Fibroblast of pulmonary artery (primary cell): ENCODE measurements around the gene APOE.

ENCODE experiments used
- DNase-seq: peaks from one replicate; pipeline ENCODE4 v3.0.0-alpha.2; 2010; ENCODE audit warnings: low read depth
- H3K4me3 ChIP-seq: replicated peaks from 2 replicates; pipeline ENCODE4 v1.5.1; 2011; ENCODE audit warnings: low read depth, mild to moderate bottlenecking, control low read depth, low read length, moderate library complexity
- TF ChIP-seq, protein P1 (sequence below): IDR thresholded peaks from 2 replicates; pipeline ENCODE4 v1.5.1; 2011; ENCODE audit warnings: mild to moderate bottlenecking, control low read depth, low read length, inconsistent platforms; ENCODE audit errors: missing control alignments

APOE gene

DNA sequence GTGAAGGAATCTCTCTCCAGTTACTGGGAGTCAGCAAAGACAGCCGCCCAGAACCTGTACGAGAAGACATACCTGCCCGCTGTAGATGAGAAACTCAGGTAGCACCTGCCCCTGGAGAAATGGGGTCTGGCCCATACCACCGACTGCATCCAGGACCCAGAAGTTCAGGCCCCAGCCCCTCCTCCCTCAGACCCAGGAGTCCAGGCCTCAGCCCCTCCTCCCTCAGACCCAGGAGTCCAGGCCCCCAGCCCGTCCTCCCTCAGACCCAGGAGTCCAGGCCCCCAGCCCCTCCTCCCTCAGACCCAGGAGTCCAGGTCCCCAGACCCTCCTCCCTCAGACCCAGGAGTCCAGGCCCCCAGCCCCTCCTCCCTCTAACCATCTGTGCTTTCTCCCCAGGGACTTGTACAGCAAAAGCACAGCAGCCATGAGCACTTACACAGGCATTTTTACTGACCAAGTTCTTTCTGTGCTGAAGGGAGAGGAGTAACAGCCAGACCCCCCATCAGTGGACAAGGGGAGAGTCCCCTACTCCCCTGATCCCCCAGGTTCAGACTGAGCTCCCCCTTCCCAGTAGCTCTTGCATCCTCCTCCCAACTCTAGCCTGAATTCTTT lies 43.3 kb downstream of the APOE start:
- H3K4me3 ChIP-seq, result no peak overlapping the region
- TF ChIP-seq, protein P1, sequence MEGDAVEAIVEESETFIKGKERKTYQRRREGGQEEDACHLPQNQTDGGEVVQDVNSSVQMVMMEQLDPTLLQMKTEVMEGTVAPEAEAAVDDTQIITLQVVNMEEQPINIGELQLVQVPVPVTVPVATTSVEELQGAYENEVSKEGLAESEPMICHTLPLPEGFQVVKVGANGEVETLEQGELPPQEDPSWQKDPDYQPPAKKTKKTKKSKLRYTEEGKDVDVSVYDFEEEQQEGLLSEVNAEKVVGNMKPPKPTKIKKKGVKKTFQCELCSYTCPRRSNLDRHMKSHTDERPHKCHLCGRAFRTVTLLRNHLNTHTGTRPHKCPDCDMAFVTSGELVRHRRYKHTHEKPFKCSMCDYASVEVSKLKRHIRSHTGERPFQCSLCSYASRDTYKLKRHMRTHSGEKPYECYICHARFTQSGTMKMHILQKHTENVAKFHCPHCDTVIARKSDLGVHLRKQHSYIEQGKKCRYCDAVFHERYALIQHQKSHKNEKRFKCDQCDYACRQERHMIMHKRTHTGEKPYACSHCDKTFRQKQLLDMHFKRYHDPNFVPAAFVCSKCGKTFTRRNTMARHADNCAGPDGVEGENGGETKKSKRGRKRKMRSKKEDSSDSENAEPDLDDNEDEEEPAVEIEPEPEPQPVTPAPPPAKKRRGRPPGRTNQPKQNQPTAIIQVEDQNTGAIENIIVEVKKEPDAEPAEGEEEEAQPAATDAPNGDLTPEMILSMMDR, result no peak
- no peak for DNase-seq

GRCh38 chr19:44949550-44949949 lies 44.0 kb downstream of the APOE start:
- TF ChIP-seq, protein P1, result no peak
- DNase-seq, result no peak
- no peak overlapping the region for H3K4me3 ChIP-seq

- H3K4me3 ChIP-seq, result no peak overlapping the region
- peak; percentile 86 for DNase-seq
- TF ChIP-seq, protein P1, result peak; percentile 81
Observed at GRCh38 chr19:44951179-44952159, 45.9 kb downstream of the APOE start.

- H3K4me3 ChIP-seq, result peak overlapping the region; percentile 96
- no peak for DNase-seq
- TF ChIP-seq, protein P1, result no peak
Observed at GRCh38 chr19:44954278-44954648, 48.7 kb downstream of the APOE start.

DNA sequence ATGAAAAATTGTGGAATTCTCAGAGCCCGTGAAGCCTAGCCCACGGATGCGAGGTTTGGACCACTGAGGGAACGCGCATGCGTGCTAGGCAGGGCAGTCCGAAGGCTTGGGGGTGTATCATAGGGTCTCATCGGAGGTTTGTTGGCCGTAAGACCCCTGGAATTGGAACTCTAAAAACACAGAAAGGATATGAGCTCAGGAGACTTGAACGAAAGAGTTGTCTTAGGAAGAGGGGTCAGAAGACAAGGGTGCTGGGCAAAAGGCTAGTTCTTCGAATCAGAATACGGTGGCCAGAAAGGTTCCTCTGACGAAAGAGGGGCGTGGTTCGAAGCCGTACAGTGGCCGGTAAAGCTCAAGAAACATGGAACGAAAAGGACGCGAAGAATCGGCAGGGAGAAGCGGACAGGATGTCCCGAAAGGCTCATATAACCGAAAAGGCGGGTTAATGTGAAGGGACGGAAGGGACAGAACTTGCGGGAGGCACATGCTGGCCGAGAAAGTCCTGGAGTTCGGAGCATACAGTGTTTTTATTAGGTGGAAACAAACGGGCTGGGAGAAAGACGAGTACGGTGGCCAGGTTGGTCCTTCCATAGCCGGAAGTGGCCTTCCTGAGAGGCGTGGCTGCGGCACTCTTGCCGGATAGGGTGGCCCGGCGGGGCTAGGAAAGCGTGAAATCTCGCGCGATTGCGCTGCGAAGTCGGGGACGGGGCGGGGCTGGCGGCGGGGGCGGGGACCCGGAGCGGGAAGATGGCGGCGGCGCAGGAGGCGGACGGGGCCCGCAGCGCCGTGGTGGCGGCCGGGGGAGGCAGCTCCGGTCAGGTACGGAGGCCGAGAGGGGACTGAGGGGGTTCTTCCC lies 49.3 kb downstream of the APOE start, which contains the start of gene CLPTM1:
TSS of gene CLPTM1 (plus strand) at position 732 of the 856 bp plus-strand sequence. CDS start at position 748, 16 bp downstream.
- H3K4me3 ChIP-seq, result peak within 1 kb of the TSS; percentile 96
- TF ChIP-seq, protein P1, result no peak
- DNase-seq, result peak; percentile 98
